GM18907 (cell line): ENCODE data around the gene TBCK.
"Not testable (repeated sequence)": the region's sequence is repeated elsewhere in the genome, so short reads cannot be mapped to it uniquely, and the experiment has no call there.

ENCODE experiments used
- ATAC-seq: cut with Tn5 transposase; IDR thresholded peaks from one replicate; pipeline ENCODE4 v1.9.1; 2021; ENCODE audit warnings: mild to moderate bottlenecking, moderate library complexity; ENCODE audit not compliant: unreplicated experiment

TBCK gene

GRCh38 chr4:106136777-106137331 lies 179.2 kb downstream of the TBCK start:
- no peak for ATAC-seq

GRCh38 chr4:106132045-106132444 lies 184.0 kb downstream of the TBCK start:
- ATAC-seq = no peak

- no peak for ATAC-seq
Observed at GRCh38 chr4:106126062-106126461, 189.9 kb downstream of the TBCK start.

- ATAC-seq = not testable (repeated sequence)
Observed at GRCh38 chr4:106119949-106120555, 196.0 kb downstream of the TBCK start.

GRCh38 chr4:106116025-106116424 lies 200.0 kb downstream of the TBCK start:
- no peak for ATAC-seq

- no peak for ATAC-seq
Observed at GRCh38 chr4:106114270-106114669, 201.7 kb downstream of the TBCK start.

- not testable (repeated sequence) for ATAC-seq
Observed at GRCh38 chr4:106111778-106112469, 204.1 kb downstream of the TBCK start.

GRCh38 chr4:106109929-106110328 lies 206.1 kb downstream of the TBCK start:
- no peak for ATAC-seq

GRCh38 chr4:106105697-106106096 lies 210.3 kb downstream of the TBCK start:
- ATAC-seq = no peak

- no peak for ATAC-seq
Observed at GRCh38 chr4:106104276-106104675, 211.7 kb downstream of the TBCK start.

- ATAC-seq = no peak
Observed at GRCh38 chr4:106096454-106096853, 219.6 kb downstream of the TBCK start.

- no peak for ATAC-seq
Observed at GRCh38 chr4:106095408-106095807, 220.6 kb downstream of the TBCK start.

GRCh38 chr4:106092361-106093040 lies 223.5 kb downstream of the TBCK start:
- ATAC-seq = no peak

- ATAC-seq = no peak
Observed at GRCh38 chr4:106090826-106091225, 225.2 kb downstream of the TBCK start.

GRCh38 chr4:106083065-106083464 lies 232.9 kb downstream of the TBCK start:
- ATAC-seq = no peak

- ATAC-seq = no peak
Observed at GRCh38 chr4:106080376-106080775, 235.6 kb downstream of the TBCK start.

GRCh38 chr4:106079616-106080015 lies 236.4 kb downstream of the TBCK start:
- ATAC-seq = no peak

- ATAC-seq = no peak
Observed at GRCh38 chr4:106065018-106065417, 251.0 kb downstream of the TBCK start.

GRCh38 chr4:106063009-106063408 lies 253.0 kb downstream of the TBCK start:
- ATAC-seq = no peak

- ATAC-seq = no peak
Observed at GRCh38 chr4:106062452-106062875, 253.5 kb downstream of the TBCK start.

GRCh38 chr4:106058921-106059320 lies 257.1 kb downstream of the TBCK start:
- ATAC-seq = no peak

GRCh38 chr4:106056914-106057313 lies 259.1 kb downstream of the TBCK start:
- ATAC-seq = no peak
